Measurements from ENCODE around the gene ZCRB1.
"Not testable (repeated sequence)": the region's sequence is repeated elsewhere in the genome, so short reads cannot be mapped to it uniquely, and the experiment has no call there.

- TF ChIP-seq SUZ12 (IDR thresholded peaks at IDR 0.05; ENCODE audit: extremely low read depth, insufficient read depth, insufficient read length); ZNF274 (IDR thresholded peaks at IDR 0.05; ENCODE audit: low read depth, low read length): not testable (repeated sequence)
These were observed 4.2 kb upstream of the ZCRB1 start for GRCh38 chr12:42330097-42330496.

Measured in NT2/D1 (cell line).